HCT116 (cell line): ENCODE results near the gene POU6F1. TPM values are rescaled to one million over a fixed set of nuclear protein-coding genes. Genes with fewer than 3 reads are reported as not detected.

ENCODE experiments used
- ATAC-seq: fragments of 200-7000 bp; cut with Tn5 transposase; 2 replicates; pipeline ENCODE4 v1.9.1; 2020; ENCODE audit warnings: mild to moderate bottlenecking, moderate library complexity
- BruUV-seq: library from RNA; stranded (reverse); fragments of 400-500 nt; replicated peaks from 2 replicates; lab custom pipeline; 2021; lab: Mats Ljungman, UMichigan
- CTCF ChIA-PET: fragments of 300-600 bp; sonication (Branson Sonifier 250); formaldehyde crosslinking; loops from one replicate; lab custom pipeline; 2021; ENCODE audit warnings: antibody characterized with exemption; lab: Charles Lee
- POLR2A ChIA-PET: fragments of 300-600, 350-600 bp; sonication (Branson Sonifier 250); formaldehyde crosslinking; loops from one replicate; lab custom pipeline; 2021; ENCODE audit warnings: antibody characterized with exemption; lab: Charles Lee
- RAD21 ChIA-PET, 2 experiments: fragments of 300-600 bp; sonication (Branson Sonifier 250); formaldehyde crosslinking; loops; one replicate each; lab custom pipeline; 2023; ENCODE audit warnings: low total read pairs in 2 of 2; ENCODE audit not compliant: uncharacterized antibody in 2 of 2, unreplicated experiment in 2 of 2, low non-redundant PET in 1 of 2; lab: Charles Lee
- DNase-seq: peaks from one replicate; pipeline ENCODE4 v3.0.0-alpha.2; 2010; ENCODE audit warnings: low read depth, low spot score
- H2AFZ ChIP-seq: fragments of 200-600 bp; shearing (Covaris generic), sonication (generic); 2 replicates; pipeline ENCODE4 v1.6.1; 2017; ENCODE audit warnings: low read depth, mixed run types, mixed read lengths, antibody characterized with exemption, low read length; ENCODE audit not compliant: poor library complexity, severe bottlenecking
- H3K27ac ChIP-seq: 2 replicates; pipeline ENCODE4 v1.5.1; 2012; ENCODE audit warnings: low read depth, low read length
- H3K27me3 ChIP-seq: fragments of 200-600 bp; sonication (generic); 2 replicates; pipeline ENCODE4 v1.6.1; 2016; ENCODE audit warnings: mixed run types, low read length, mixed read lengths; ENCODE audit not compliant: insufficient read depth
- H3K36me3 ChIP-seq, 2 experiments: fragments of 200-500 bp in 1 of 2; fragments of 200-600 bp in 1 of 2; sonication (Bioruptor generic) in 1 of 2; sonication (generic) in 1 of 2; 2 replicates each; pipeline versions ENCODE4 v1.5.1 to v1.6.1; 2014 to 2016; ENCODE audit warnings: low read length in 2 of 2, inconsistent platforms in 1 of 2, mixed read lengths in 1 of 2, mixed run types in 1 of 2; ENCODE audit not compliant: insufficient read depth in 2 of 2, control insufficient read depth in 1 of 2
- H3K4me1 ChIP-seq, 2 experiments: fragments of 200-600 bp in 1 of 2; sonication (generic) in 1 of 2; 2 replicates each; pipeline versions ENCODE4 v1.5.1 to v1.6.1; 2012 to 2017; ENCODE audit warnings: low read length in 2 of 2, inconsistent platforms in 1 of 2, mild to moderate bottlenecking in 1 of 2, mixed read lengths in 1 of 2, mixed run types in 1 of 2, moderate library complexity in 1 of 2; ENCODE audit not compliant: insufficient read depth in 2 of 2, control insufficient read depth in 1 of 2
- H3K4me2 ChIP-seq: fragments of 200-600 bp; sonication (generic); 2 replicates; pipeline ENCODE4 v1.6.1; 2017; ENCODE audit warnings: mixed run types, low read length, mixed read lengths
- H3K4me3 ChIP-seq, 2 experiments: fragments of 200-600 bp in 1 of 2; sonication (generic) in 1 of 2; replicated peaks in 1 of 2; 2 replicates each; pipeline ENCODE4 v1.5.1; 2011 to 2016; ENCODE audit warnings: low read length in 2 of 2, control low read depth in 1 of 2, low read depth in 1 of 2, mild to moderate bottlenecking in 1 of 2, mixed read lengths in 1 of 2, mixed run types in 1 of 2
- H3K79me2 ChIP-seq: fragments of 200-600 bp; sonication (generic); 2 replicates; pipeline ENCODE4 v1.6.1; 2017; ENCODE audit warnings: mild to moderate bottlenecking, mixed run types, low read length, moderate library complexity, mixed read lengths; ENCODE audit not compliant: insufficient read depth
- H3K9ac ChIP-seq: fragments of 200-600 bp; sonication (generic); 2 replicates; pipeline ENCODE4 v1.6.1; 2016; ENCODE audit warnings: low read length, mixed read lengths
- H3K9me2 ChIP-seq: fragments of 200-600 bp; sonication (generic), shearing (Covaris generic); 2 replicates; pipeline ENCODE4 v1.6.1; 2017; ENCODE audit warnings: mixed run types, mild to moderate bottlenecking, moderate library complexity; ENCODE audit not compliant: insufficient read depth
- H3K9me3 ChIP-seq, 2 experiments: fragments of 200-500 bp in 1 of 2; fragments of 200-600 bp in 1 of 2; sonication (Bioruptor generic) in 1 of 2; sonication (generic) in 1 of 2; 2 replicates each; pipeline ENCODE4 v1.6.1; 2014 to 2017; ENCODE audit warnings: low read length in 2 of 2, mixed read lengths in 2 of 2, inconsistent platforms in 1 of 2, low read depth in 1 of 2, mild to moderate bottlenecking in 1 of 2, mixed run types in 1 of 2, moderate library complexity in 1 of 2; ENCODE audit not compliant: control insufficient read depth in 1 of 2, insufficient read depth in 1 of 2
- H4K20me1 ChIP-seq: fragments of 200-600 bp; sonication (generic), shearing (Covaris generic); 2 replicates; pipeline ENCODE4 v1.6.1; 2017; ENCODE audit warnings: mixed run types, mild to moderate bottlenecking, moderate library complexity; ENCODE audit not compliant: insufficient read depth
- CTCF ChIP-seq, 3 experiments: fragments of 200-600 bp in 1 of 3; sonication (generic) in 1 of 3; IDR thresholded peaks in 2 of 3; conservative IDR thresholded peaks in 1 of 3; 2 replicates each; pipeline ENCODE4 v1.5.1; 2012 to 2017; ENCODE audit warnings: low read depth in 2 of 3, low read length in 2 of 3, antibody characterized with exemption in 1 of 3, borderline replicate concordance in 1 of 3, control low read depth in 1 of 3, mild to moderate bottlenecking in 1 of 3, mixed read lengths in 1 of 3, mixed run types in 1 of 3, moderate library complexity in 1 of 3; ENCODE audit not compliant: insufficient read depth in 1 of 3
- EGR1 ChIP-seq: IDR thresholded peaks from 2 replicates; pipeline ENCODE4 v1.6.1; 2012; ENCODE audit warnings: low read depth
- ELF1 ChIP-seq: IDR thresholded peaks from 2 replicates; pipeline ENCODE4 v1.6.1; 2012; ENCODE audit warnings: low read depth, borderline replicate concordance
- EZH2 ChIP-seq: fragments of 200-600 bp; sonication (generic); IDR thresholded peaks from 2 replicates; pipeline ENCODE4 v1.6.1; 2017; ENCODE audit warnings: antibody characterized with exemption, mixed run types
- EZH2phosphoT487 ChIP-seq: fragments of 200-600 bp; IDR thresholded peaks from 2 replicates; pipeline ENCODE4 v1.6.1; 2018; ENCODE audit warnings: antibody characterized with exemption, borderline replicate concordance
- FOSL1 ChIP-seq: IDR thresholded peaks from 2 replicates; pipeline ENCODE4 v1.6.1; 2012; ENCODE audit warnings: low read depth
- POLR2A ChIP-seq: IDR thresholded peaks from 2 replicates; pipeline ENCODE4 v1.7.0; 2011; ENCODE audit warnings: borderline replicate concordance; ENCODE audit not compliant: insufficient read depth, insufficient read length; ENCODE audit errors: extremely low read depth
- POLR2AphosphoS5 ChIP-seq: IDR thresholded peaks from 2 replicates; pipeline ENCODE4 v1.6.1; 2011; ENCODE audit warnings: mild to moderate bottlenecking, low read depth, low read length, moderate library complexity
- SIN3A ChIP-seq: IDR thresholded peaks from 2 replicates; pipeline ENCODE4 v1.6.1; 2012; ENCODE audit warnings: low read depth
- SRF ChIP-seq: IDR thresholded peaks from 2 replicates; pipeline ENCODE4 v1.6.1; 2012; ENCODE audit warnings: low read depth
- intact Hi-C: fragments of 100-400 bp; cut with micrococcal nuclease; formaldehyde crosslinking; loops from 2 replicates; pipeline ENCODE4 v1.10.0; 2022
- total RNA-seq: library from RNA; stranded (reverse); gene quantifications from one replicate; pipeline ENCODE4 v1.2.1, GENCODE V29; 2021; ENCODE audit not compliant: unreplicated experiment

Gene POU6F1
- total RNA-seq, 1 experiment from 2014 or later = 6.4 TPM

DNA sequence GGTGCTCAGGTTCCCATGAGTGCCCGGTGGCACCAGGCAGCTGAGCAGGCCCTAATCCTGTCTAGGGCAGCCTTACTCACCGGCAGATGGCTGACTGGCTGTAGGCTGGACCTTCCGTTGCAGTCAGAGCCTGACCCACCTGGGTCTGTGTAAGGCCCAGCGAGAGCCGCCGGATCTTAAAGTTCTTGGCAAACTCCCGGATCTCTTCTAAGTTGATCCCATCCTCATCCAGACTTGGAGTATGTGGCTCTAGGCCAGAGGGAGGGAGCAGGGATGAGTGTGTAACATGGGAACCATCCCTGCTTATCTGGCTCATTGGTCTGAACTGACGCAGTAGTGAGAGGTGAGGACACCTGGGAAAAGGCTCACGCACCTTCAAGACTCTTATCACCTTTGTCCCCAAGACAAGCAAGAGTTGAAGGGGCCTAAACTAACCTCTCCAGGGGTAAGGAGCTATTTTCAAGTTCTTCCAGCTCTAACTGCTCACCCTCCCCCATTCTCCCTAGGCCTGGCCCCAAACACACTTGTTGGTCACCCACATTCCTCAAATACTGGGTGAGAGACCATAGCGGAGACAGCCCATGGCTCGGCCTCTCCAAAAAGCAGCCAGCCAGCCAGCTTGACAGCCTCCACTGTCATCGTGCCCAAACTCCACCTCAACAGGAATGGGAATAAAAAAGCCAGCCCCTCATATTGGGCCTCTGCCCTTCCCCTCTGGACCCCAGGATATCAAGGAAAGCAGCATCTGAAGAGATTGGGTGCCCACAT is 26.2 kb downstream of the POU6F1 start:
- peaks cover 0 to 5% of the 10 kb centered on the region in 2 experiments; a peak in 3 of 4 replicates for H3K4me1 ChIP-seq
- ChIA-PET POLR2A (no interaction called here), CTCF (no interaction called here), RAD21 (no interaction called here)
- BruUV-seq = no TSS peak
- no peak for DNase-seq
- no peak overlapping the region for H3K4me3 ChIP-seq
- no peak overlapping the region for H3K9ac ChIP-seq
- no peak overlapping the region for H2AFZ ChIP-seq
- intact Hi-C loops = no loop called here
- no peak for ATAC-seq
- no peak overlapping the region for H3K27ac ChIP-seq
- H3K9me3 ChIP-seq = no peaks in the 10 kb centered on the region
- H3K4me2 ChIP-seq = no peak overlapping the region
- no peaks in the 10 kb centered on the region for H3K9me2 ChIP-seq
- H3K36me3 ChIP-seq = no peaks in the 10 kb centered on the region
- H3K79me2 ChIP-seq = no peaks in the 10 kb centered on the region
- TF ChIP-seq POLR2A (no peak), EZH2 (no peak), SIN3A (no peak), POLR2AphosphoS5 (no peak), CTCF (IDR thresholded peaks at IDR 0.05 in 2 of 3, conservative IDR thresholded peaks at IDR 0.05 in 1 of 3; ENCODE audit: borderline replicate concordance in 1 of 3, insufficient read depth in 1 of 3, low read depth in 2 of 3, low read length in 2 of 3) (no peak), EGR1 (no peak), SRF (no peak), EZH2phosphoT487 (no peak), ELF1 (no peak), FOSL1 (no peak)
- H4K20me1 ChIP-seq = no peaks in the 10 kb centered on the region
- no peaks in the 10 kb centered on the region for H3K27me3 ChIP-seq
